MM.1S (cell line): ENCODE data around the gene NBEA.

Source experiments
- EZH2phosphoT487 ChIP-seq: fragments of 300-600 bp; sonication (generic); IDR thresholded peaks from 2 replicates; pipeline ENCODE4 v1.6.1; 2018; ENCODE audit warnings: antibody characterized with exemption, low read length
- TF ChIP-seq, protein P1 (sequence below): fragments of 300-600 bp; sonication (generic); IDR thresholded peaks from 2 replicates; pipeline ENCODE4 v1.5.1; 2016; ENCODE audit warnings: antibody characterized with exemption, low read length, mixed read lengths

- TF ChIP-seq EZH2phosphoT487: no peak
- TF ChIP-seq, protein P1, sequence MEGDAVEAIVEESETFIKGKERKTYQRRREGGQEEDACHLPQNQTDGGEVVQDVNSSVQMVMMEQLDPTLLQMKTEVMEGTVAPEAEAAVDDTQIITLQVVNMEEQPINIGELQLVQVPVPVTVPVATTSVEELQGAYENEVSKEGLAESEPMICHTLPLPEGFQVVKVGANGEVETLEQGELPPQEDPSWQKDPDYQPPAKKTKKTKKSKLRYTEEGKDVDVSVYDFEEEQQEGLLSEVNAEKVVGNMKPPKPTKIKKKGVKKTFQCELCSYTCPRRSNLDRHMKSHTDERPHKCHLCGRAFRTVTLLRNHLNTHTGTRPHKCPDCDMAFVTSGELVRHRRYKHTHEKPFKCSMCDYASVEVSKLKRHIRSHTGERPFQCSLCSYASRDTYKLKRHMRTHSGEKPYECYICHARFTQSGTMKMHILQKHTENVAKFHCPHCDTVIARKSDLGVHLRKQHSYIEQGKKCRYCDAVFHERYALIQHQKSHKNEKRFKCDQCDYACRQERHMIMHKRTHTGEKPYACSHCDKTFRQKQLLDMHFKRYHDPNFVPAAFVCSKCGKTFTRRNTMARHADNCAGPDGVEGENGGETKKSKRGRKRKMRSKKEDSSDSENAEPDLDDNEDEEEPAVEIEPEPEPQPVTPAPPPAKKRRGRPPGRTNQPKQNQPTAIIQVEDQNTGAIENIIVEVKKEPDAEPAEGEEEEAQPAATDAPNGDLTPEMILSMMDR: no peak
These were observed 266.5 kb downstream of the NBEA start for GRCh38 chr13:35208587-35208986.
